IPS-NIHi11 (cell line): ENCODE results near the gene NSMCE3.
"Not testable (repeated sequence)": the region's sequence is repeated elsewhere in the genome, so short reads cannot be mapped to it uniquely, and the experiment has no call there.

Source experiments
- DNase-seq: peaks from one replicate; pipeline ENCODE4 v3.0.0; 2012; ENCODE audit warnings: mixed read lengths, low spot score

The NSMCE3 gene

GRCh38 chr15:29270169-29270955 lies 740 bp upstream of the NSMCE3 start:
- DNase-seq: no peak

- peak; percentile 13 for DNase-seq
Observed at GRCh38 chr15:29268706-29269484, 727 bp downstream of the NSMCE3 start.

DNA sequence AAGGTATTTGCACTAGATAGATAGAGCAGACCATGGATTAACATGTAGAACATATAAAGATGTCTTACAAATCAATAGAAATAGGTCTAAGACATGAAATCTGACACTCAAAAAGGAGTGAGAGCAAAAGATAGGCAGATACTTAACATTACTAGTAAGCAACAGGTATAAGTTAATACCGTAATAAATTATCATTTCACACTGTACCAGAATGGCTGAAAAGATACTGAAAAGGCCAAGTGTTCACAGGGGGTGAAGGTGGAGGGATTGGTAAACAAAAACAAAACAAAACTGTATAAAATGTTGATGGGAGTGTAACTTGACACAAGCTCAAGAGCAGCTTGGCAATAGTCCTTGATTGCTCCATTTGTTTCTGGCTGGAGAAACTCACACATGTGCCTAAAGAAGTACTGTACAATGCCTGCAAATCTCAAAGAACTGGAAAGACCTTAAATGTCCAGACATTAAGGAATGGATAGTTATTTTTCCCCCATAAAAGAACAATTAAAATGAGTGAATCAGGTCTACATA lies 3.5 kb downstream of the NSMCE3 start:
- no peak for DNase-seq

- DNase-seq: no peak
Observed at GRCh38 chr15:29263289-29263688, 6.3 kb downstream of the NSMCE3 start.

GRCh38 chr15:29262738-29263137 lies 6.9 kb downstream of the NSMCE3 start:
- no peak for DNase-seq

GRCh38 chr15:29260896-29261295 lies 8.7 kb downstream of the NSMCE3 start:
- DNase-seq: no peak

GRCh38 chr15:29259233-29259632 lies 10.4 kb downstream of the NSMCE3 start:
- DNase-seq: no peak

DNA sequence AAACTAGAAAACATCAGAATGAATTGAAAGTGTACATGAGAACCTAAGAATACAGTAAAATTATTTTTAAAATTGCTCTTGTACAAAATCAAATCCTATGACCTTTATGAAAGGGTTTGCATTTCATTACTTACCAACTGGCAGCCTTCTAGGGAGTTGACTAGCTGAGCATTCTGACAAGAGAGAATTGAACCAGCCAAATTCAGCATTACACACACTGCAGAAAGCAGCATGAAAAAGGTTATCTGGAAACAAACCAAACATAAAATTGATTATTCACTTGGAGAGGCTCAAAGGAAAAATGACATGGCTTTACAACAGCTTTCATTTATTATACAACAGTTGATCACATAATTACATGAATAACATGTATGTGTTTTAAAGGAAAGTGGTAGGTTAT lies 17.4 kb downstream of the NSMCE3 start:
- DNase-seq: no peak

DNA sequence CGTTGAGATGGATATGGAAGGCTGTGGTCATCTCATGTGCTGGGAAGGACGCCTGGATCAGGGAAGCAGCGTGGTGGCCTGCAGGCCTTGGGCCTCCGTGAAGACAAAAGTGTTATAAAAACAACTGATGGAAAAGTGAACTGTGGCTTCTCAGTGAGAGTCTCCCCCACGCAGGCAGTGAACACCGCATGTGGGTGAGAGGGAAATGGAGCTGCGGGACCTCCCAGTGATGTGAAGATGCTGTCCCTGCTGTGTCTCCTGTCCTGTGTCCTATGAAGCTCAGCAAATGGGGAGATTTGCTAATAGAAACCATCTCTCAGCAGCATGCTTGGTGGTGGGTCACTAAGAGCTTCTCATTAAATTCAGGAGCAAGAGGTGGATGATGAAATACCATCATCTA lies 25.1 kb downstream of the NSMCE3 start:
- DNase-seq: no peak

GRCh38 chr15:29244123-29244522 lies 25.5 kb downstream of the NSMCE3 start:
- DNase-seq: no peak

DNA sequence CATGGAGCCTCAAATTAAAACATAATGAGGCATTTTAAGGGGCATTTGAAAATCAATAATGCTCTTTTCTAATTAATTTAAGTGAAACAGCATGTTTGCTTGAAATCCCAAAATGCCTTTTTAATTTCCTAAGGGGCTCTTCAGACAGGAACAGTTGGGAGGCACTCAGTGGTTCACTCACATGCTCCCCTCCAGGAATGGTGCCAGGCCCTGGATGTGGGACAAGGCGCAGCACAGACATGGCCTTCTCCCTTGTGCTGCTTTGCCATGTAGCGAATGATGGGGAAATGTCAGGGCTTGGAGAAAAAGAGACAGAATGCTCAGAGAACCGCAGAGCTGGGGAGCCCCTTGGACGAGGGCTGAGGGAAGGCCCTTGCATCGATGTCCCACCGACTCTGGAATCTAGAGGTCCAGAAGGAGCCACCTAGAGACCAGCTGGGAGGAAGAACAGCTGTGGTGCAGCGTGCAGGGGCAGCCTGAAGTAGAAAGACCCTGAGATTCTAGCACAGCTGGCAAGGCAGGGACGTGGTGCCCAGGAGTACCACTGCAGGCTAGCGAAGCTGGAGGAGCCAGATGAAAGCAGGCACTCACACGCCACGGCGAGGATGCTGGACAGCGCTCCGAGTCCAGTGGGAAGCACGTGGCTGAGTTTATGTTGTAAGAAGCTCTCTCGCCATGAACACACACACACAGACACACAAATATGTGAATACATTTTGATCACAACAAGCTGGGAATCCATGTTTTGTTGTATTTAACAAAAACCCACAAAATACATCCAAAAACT lies 27.0 kb downstream of the NSMCE3 start:
- peak; percentile 28 for DNase-seq

DNA sequence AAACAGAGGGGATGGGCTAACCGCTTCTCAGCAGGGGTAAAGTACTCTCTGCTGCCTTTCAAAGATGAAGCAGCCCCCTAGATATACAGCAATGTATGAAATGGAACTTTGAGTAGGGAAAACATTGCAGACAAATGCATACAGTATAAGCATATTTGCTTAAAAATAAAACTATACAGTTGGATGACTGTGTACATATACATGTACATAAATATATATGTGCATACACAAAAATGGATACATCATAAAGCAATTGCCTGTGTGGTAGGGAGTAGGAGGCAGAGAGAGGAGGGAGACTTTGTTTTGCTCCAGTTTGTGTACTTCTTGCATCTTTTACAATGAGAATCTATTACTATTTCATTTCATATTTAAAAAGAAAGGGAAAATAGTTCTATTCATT lies 28.4 kb downstream of the NSMCE3 start:
- no peak for DNase-seq

GRCh38 chr15:29239395-29239794 lies 30.2 kb downstream of the NSMCE3 start:
- DNase-seq: no peak

GRCh38 chr15:29233566-29233965 lies 36.1 kb downstream of the NSMCE3 start:
- DNase-seq: no peak

GRCh38 chr15:29226436-29227208 lies 43.0 kb downstream of the NSMCE3 start:
- no peak for DNase-seq

DNA sequence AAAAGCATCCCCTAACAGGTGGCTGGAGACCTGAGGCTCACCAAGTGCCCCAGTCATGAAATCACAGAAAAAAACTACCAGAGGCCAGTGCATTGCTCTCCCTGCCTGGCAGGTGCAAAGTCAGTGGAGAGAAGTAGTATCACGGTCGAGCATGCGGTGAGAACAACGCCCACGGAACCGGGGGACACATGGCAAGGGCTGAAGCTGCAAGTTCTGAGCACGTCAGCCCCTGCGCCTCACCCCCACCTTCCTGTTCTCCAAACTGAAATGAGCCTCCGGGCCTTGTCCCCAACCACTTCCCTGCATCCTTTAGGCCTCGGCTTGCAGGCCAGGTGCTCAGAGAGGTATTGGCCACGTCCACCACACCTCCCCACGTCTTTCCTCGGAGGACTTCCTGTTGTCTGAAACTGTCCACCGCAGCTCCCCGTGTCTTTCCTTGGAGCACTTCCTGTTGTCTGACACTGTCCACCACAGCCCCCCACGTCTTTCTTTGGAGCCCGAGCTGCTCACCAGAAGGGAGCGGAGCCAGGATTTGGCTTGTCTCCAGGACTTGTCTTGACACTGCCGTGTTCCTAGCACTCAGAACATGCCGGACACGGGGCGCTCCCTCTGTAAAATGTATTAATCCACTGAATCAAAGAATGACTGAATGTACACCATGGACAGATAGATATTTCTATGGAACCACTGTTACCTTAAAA lies 43.9 kb downstream of the NSMCE3 start:
- DNase-seq: no peak

DNA sequence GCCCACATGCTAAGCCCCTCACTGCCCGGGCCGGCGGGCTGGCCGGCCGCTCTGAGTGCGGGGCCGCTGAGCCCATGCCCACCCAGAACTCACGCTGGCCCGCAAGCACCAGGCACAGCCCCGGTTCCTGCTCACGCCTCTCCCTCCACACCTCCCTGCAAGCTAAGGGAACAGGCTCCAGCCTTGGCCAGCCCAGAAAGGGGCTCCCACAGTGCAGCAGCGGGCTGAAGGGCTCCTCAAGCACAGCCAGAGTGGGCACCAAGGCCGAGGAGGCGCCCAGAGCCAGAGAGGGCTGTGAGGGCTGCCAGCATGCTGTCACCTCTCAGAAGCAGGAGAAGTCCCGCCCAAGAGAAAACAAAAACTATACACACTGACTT lies 44.6 kb downstream of the NSMCE3 start:
- DNase-seq: not testable (repeated sequence)

GRCh38 chr15:29224235-29224986 lies 45.2 kb downstream of the NSMCE3 start:
- DNase-seq: not testable (repeated sequence)

- no peak for DNase-seq
Observed at GRCh38 chr15:29223640-29224039, 46.0 kb downstream of the NSMCE3 start.
